Retinal pigment epithelial cell (primary cell): ENCODE measurements around the gene RBM34.

Experiments
- DNase-seq: peaks from one replicate; pipeline ENCODE4 v3.0.0-alpha.2; 2010; ENCODE audit warnings: low read depth
- H3K4me3 ChIP-seq: 2 replicates; pipeline ENCODE4 v1.5.1; 2011; ENCODE audit warnings: mild to moderate bottlenecking, low read length, control low read depth, moderate library complexity
- TF ChIP-seq, protein P1 (sequence below): conservative IDR thresholded peaks from 2 replicates; pipeline ENCODE4 v1.5.1; 2011; ENCODE audit warnings: low read depth, low read length, control low read depth, inconsistent platforms

RBM34 gene

DNA sequence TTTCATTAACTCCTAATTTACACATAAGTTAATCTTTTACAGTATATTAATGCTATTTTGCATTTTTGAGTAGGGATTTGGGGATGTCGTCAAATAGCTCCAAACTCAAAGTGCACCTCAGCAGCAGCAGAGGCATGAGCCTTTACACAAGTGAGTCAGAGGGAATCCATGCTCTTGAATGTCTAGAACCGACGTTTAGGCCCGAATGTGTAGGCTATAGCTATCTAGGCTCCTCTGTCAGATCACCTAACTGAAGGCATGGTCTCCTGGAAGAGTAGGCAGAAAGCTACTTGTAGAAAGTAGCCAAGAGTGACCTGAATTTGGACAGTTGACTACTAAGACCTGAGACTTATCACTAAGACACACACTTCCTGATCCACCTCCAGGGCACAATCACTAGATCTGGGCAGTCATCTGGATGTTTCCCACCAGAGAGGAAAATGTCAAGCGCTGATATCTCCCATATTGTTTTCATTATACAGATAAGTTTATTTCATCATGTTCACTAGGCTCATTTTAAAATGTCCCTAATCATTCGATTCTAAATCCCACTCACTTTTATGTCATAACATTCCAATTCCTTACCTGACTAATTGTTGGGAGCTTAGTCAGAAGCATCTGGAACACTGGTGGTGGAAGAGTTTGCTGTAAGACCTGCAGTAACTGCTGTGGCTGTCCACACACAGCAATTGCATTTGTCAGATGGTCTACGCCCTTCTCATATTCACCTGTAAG, 47.7 kb downstream of the RBM34 start:
- DNase-seq, result no peak
- TF ChIP-seq, protein P1, sequence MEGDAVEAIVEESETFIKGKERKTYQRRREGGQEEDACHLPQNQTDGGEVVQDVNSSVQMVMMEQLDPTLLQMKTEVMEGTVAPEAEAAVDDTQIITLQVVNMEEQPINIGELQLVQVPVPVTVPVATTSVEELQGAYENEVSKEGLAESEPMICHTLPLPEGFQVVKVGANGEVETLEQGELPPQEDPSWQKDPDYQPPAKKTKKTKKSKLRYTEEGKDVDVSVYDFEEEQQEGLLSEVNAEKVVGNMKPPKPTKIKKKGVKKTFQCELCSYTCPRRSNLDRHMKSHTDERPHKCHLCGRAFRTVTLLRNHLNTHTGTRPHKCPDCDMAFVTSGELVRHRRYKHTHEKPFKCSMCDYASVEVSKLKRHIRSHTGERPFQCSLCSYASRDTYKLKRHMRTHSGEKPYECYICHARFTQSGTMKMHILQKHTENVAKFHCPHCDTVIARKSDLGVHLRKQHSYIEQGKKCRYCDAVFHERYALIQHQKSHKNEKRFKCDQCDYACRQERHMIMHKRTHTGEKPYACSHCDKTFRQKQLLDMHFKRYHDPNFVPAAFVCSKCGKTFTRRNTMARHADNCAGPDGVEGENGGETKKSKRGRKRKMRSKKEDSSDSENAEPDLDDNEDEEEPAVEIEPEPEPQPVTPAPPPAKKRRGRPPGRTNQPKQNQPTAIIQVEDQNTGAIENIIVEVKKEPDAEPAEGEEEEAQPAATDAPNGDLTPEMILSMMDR, result no peak
- H3K4me3 ChIP-seq, result no peak overlapping the region

DNA sequence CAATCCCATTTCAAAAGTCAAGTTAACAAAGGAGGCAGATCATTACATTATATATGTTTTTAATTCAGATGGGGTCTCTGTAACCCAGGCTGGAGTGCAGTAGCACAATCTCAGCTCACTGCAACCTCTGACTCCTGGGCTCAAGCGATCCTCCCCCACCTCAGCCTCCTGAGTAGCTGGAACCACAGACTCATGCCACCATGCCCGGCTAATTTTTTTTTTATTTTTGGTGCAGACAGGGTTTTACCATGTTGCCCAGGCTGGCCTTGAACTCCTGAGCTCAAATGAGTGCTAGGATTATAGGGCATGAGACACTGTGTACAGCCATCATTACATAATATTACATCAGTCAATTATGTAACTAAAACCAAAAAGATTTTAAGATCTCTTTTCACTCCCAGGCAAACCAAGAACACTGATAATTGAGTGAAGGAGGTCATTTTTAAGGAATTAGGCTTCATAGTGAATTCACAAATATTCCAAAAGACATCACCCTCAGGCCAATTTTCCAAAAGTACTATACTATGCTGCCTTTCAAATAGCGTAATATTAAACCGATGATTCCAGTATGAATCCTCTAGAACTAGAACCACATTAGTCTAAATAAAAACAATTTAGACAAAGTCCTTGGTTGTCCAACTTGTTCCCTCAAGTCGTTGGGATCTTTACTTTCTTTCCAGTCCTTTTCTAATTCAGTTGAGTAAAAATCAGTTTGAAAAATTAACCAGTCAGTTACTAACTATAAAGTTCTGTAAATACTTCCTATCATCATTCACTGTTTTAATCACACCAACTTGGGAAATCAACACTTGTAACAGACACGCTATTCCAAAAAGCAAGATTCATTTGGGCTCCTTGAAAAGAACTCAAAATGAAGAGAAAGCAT, 48.5 kb downstream of the RBM34 start:
- TF ChIP-seq, protein P1, result no peak
- no peak overlapping the region for H3K4me3 ChIP-seq
- no peak for DNase-seq

DNA sequence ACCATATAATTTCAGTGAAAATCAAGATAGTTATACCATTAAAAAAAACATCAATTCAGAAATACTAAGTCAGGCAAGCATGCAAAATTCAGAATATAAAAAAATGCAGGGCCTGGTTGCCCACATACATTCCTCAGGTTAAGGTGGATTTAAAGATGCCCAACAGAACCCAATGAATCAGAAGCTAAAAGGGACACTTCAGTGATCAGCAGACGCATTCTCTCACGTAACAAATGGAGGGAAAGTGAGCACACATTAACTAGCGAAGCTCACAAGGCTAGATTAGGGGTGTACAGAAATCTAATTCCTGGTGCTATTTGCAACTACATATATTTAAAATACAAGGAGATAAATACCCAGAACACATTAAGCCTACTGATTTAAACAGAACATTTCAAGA, 49.9 kb downstream of the RBM34 start:
- no peak overlapping the region for H3K4me3 ChIP-seq
- TF ChIP-seq, protein P1, result no peak
- DNase-seq, result no peak

DNA sequence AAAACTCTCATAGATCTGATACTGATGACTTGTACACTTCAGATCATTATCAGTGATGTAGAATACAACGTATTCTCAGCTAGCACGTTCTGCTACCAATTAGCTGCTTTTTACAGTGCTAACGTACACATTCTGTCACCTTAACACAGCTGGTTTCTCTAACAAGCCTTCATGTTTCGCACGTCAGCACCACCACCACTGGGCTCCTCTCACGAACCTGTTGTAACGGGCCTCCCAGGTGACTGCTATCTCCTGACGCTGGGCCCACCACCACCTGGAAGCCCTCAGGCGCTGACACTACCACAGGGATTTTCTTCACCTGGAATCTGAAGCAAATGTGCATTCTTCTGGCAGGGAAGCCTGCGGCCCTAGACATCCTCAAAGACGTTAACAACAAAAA, 52.2 kb downstream of the RBM34 start:
- TF ChIP-seq, protein P1, result no peak
- no peak overlapping the region for H3K4me3 ChIP-seq
- no peak for DNase-seq

DNA sequence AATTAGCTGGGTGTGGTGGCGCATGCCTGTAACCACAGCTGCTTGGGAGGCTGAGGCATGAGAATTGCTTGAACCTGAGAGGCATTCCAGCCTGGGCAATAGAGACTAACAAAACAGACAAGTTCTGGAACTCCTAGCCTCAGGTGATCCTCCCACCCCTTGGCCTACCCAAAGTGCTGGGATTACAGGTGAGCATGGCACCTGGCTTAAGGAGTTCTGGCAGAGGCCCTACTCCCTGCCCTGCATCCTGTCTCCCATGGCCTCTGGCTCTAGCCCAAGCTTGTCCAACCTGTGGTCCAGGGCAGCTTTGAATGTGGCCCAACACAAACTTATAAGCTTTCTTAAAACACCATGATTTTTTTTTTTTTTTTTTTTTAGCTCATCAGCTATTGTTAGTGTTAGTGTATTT, 52.9 kb downstream of the RBM34 start:
- H3K4me3 ChIP-seq, result no peak overlapping the region
- DNase-seq, result no peak
- TF ChIP-seq, protein P1, result no peak

DNA sequence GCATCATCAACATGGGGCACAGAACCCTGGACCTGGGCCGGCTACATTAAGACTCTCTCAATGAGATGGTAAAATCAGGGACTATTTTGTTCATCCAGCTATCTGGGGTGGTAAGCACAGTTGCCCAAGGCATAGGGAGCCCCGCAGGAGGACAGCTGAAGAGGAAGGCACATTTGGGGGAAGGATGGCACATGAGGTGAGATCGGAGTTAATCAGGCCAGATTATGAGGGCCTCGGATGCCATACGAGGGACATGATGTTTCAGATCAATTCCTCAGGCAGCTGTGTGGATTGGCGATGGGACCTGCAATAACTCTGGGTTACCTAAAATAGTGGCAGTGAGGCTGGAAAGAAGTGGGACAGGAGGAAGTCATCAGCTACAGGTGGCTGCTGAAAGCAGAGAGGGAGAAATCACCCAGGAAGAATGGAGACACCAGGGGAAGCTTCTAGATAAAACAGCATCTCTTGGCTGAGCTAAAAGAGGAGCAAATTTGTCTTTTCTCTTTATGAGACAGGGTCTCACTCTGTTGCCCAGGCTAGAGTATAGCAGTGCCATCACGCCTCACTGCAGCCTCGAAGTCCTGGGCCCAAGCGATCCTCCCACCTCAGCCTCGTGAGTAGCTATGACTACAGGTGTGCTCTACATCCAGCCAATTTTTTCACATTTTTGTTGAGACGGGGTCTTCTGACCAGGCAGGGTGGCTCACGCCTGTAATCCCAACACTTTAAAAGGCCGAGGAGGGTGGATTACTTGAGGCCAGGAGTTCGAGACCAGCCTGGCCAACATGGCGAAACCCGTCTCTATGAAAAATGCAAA, 53.5 kb downstream of the RBM34 start:
- TF ChIP-seq, protein P1, result no peak
- DNase-seq, result no peak

More for the DNA sequence above, 53.5 kb downstream of the RBM34 start:
- no peak overlapping the region for H3K4me3 ChIP-seq
